ENCODE results near the gene PLA2G2D. TPM values are rescaled to one million over a fixed set of nuclear protein-coding genes. Genes with fewer than 3 reads are reported as not detected.
A peak's percentile ranks its signal among the peaks of the same experiment; 100 is the strongest.

PLA2G2D gene, protein sequence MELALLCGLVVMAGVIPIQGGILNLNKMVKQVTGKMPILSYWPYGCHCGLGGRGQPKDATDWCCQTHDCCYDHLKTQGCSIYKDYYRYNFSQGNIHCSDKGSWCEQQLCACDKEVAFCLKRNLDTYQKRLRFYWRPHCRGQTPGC
- total RNA-seq, result not detected

DNA sequence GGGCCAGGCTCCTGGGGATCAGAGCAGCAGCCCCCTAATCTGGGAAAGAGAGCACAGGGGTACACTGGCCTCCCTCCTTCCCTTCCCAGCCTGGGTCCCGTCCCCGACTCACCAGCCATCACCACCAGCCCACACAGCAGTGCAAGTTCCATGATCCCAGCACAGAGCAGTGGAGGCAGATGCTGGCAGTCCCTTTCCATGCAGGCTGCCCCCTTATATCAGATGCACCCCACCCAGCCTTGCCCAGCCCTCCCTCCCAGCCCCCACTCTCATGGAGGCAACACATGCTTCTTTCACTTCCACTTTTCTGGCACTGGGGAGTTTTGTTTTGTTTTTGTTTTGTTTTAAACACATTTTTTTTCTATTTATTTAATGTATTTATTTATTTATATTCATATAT is at the start of gene PLA2G2D:
TSS of gene PLA2G2D (minus strand) at position 190 of the 400 bp plus-strand sequence. CDS start at position 152, 38 bp downstream.
- H3K36me3 Mint-ChIP-seq, result no peaks in the 10 kb centered on the region
- ATAC-seq, result no peak

DNA sequence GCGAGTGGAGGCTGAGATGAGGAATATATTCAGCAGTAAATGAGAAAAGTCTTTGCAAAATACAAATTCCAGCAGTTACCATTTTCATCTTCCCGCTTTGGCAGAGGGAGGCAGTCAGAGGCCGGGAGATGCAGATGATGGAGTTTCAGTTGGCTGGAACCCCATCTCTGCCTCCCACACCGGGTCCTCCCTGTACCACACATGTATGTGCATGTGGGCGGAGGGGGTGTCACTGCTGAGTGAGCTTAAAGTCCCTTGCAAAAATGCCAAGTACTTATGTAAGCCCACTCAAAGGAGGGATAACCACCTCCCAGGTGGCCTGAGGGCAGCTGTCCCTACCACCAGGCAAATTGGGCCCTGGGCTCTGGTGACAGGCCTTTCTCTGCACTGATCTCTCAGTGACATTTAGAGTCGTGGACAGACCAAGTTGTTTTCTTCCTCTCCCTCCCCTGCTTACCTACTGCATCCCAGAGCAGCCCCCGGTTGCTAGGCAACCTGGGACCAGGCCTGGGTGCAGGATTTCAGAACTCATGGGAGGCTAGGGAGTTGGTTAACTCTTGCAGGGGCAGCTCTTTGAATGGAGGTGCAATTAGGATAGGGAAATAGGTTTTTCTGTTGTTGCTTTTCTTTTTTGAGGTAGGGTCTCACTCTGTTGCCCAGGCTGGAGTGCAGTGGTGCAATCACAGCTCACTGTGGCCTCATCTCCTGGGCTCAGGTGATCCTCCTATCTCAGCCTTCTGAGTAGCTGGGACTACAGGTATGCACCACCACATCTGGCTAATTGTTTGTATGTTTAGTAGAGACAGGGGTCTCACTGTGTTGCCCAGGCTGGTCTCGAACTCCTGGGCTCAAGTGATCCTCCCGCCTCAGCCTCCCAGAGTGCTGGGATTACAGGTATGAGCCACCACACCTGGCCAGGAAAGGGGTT is 49.5 kb upstream of the PLA2G2D start:
- peaks cover 10 to 11% of the 10 kb centered on the region in 2 donors for H3K9me3 Mint-ChIP-seq
- no peak overlapping the region for H3K27ac Mint-ChIP-seq
- no peak for ATAC-seq

More for the DNA sequence above, at the start of gene PLA2G2D:
- Mint-ChIP-seq H3K27ac (no peak within 1 kb of the TSS), H3K9me3 (no peaks in the 10 kb centered on the region)
- no peak for DNase-seq (ENCODE audit: low spot score in 2 of 2)

DNA sequence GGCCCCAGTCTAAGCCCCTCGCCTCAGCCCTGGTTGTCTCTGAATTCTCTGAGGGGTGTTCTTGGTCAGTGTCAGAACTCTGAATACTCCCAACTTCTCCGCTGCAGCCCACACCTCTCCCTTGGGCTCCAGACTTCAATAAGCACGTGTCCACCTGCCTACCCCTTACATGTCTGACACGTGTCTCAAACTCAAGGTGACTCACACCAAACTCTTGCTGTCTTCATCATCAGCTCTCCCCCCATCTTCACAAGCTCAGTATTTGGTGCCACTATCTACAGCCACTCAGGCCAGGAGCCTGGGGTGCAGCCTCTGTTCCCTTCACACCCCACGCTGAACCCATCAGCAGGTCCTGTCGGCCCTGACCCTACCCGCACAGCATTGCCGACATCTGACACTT is 47.8 kb upstream of the PLA2G2D start:
- H3K36me3 Mint-ChIP-seq, result peaks cover 9 to 21% of the 10 kb centered on the region in 2 donors
- peaks cover 10 to 18% of the 10 kb centered on the region in 2 donors for H3K9me3 Mint-ChIP-seq
- H3K27ac Mint-ChIP-seq, result no peak overlapping the region
- ATAC-seq (no peak), DNase-seq (ENCODE audit: low spot score in 2 of 2) (no peak)

More for the DNA sequence above, 49.5 kb upstream of the PLA2G2D start:
- peaks cover 9 to 10% of the 10 kb centered on the region in 2 donors for H3K36me3 Mint-ChIP-seq
- DNase-seq (ENCODE audit: low spot score in 2 of 2), result no peak

DNA sequence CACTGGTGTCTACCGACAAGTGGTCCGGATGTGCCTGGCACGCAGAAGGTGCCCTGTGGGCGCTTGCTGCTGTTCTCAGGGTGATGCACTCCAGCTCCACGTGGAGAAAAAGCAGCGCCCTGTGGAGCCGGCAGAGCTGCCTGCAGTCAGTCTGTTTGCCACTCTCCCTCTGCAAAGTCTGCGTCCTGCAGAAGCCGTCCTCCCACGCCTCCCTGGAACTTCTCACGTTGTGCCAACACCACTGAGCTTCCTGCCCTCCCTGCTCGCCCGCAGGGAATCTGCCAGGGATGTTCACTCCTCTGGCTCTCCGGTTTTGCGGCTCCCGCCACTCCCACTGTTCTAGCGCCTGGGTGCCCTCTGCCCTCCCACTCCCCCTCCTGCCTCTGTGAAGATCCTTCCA is 46.7 kb upstream of the PLA2G2D start:
- Mint-ChIP-seq H3K9me3 (peaks cover 10 to 18% of the 10 kb centered on the region in 2 donors), H3K36me3 (peaks cover 9 to 29% of the 10 kb centered on the region in 2 donors), H3K27ac (no peak overlapping the region)
- ATAC-seq (no peak), DNase-seq (ENCODE audit: low spot score in 2 of 2) (no peak)

DNA sequence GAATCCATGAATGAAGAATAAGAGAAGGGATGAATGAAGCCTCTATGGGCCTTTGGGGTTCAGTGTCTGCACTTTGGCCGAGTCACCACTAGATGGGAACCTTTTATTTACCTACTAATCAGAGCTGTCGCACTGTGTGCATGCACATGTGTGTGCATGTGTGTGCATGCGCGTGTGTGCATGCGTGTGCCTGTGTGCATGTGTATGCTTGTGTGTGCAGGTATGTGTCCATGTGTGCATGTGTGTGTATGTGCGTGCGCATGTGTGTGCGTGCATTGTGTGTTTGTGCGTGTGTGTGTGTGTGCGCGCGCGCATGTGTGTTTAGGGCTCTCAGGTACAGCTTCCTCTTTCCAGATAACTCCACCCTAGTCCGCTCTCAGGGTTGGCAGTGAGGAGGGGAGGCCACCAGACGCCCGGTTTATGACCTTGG is 46.2 kb upstream of the PLA2G2D start:
- ATAC-seq, result peak in 1 of 2 donors; percentile 65
- peaks cover 12 to 33% of the 10 kb centered on the region in 2 donors for H3K36me3 Mint-ChIP-seq

DNA sequence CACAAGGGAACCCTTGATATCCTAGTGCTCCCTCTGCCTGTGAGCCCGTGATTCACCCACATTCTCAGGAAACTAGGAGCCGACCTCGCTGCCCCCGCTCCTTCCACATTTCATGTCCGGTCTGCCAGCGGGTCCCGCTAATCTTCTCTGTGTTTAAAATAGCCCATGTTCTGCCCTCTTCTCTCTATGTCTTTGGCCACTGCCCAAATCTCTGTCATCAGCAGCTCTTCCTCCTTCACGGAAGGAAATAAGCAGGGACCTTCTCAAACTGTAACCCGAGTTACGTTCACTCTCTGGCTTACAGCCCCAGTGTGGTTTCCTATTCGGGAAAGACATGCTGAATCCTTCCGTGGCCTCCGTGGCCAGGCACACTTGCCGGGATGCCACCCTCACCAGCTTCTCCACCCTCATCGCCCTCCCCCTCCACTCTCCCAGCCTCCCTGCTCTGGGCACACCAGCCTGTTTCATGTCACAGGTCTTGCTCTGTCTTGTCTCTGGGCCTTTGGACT is 45.4 kb upstream of the PLA2G2D start:
- DNase-seq (ENCODE audit: low spot score in 2 of 2) (no peak), ATAC-seq (no peak)
- Mint-ChIP-seq H3K27ac (no peak overlapping the region), H3K36me3 (peaks cover 15 to 36% of the 10 kb centered on the region in 2 donors), H3K9me3 (peaks cover 10 to 23% of the 10 kb centered on the region in 2 donors)

More for the DNA sequence above, 46.2 kb upstream of the PLA2G2D start:
- Mint-ChIP-seq H3K27ac (no peak overlapping the region), H3K9me3 (peaks cover 10 to 20% of the 10 kb centered on the region in 2 donors)
- no peak for DNase-seq (ENCODE audit: low spot score in 2 of 2)

DNA sequence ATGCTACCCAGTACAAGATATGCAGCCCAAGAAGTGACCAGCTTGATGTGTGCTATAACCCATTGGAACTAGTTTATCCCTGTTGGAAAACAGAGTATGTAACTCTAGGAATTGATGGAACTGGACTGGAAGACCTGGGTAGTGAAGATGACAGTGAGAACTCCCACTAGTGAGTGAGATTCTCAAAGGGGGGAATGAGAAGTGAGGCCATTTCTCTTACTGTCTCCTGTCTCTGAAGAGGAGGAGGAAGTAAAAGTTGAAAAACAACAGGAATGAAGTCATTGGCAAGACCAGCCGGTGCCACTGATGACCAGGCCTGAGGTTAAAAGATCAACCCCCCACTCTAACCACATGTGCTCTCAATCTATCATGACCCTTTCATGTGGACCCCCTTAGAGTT is 40.7 kb upstream of the PLA2G2D start:
- peaks cover 12 to 32% of the 10 kb centered on the region in 2 donors for H3K36me3 Mint-ChIP-seq
- peaks cover 5 to 19% of the 10 kb centered on the region in 2 donors for H3K9me3 Mint-ChIP-seq

DNA sequence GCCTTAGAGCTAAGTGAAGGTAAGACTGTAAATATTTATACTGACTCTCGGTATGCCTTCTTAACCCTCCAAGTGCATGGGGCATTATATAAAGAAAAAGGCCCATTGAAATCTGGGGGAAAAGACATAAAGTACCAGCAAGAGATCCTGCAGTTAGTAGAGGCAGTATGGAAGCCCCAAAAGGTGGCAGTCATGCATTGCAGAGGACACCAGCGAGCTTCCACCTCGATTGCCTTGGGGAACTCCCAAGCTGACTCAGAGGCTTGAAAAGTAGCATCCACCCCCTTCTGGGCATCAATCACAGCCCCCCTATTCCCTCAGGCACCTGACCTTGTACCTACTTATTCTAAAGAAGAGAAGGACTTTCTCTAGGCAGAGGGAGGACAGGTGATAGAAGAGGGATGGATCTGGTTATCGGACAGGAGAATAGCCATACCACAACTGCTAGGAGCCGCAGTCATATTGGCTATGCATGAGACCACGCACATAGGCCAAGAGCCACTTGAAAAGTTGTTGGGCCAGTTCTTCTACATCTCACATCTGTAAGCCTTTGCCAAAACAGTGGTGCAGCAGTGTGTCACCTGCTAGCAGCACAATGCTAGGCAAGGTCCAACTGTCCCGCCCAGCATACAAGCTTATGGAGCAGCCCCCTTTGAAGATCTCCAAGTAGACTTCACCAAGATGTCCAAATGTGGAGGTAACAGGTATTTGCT is 39.2 kb upstream of the PLA2G2D start:
- ATAC-seq, result no peak
- H3K9me3 Mint-ChIP-seq, result peaks cover 0 to 14% of the 10 kb centered on the region in 2 donors
- no peak overlapping the region for H3K27ac Mint-ChIP-seq
- DNase-seq (ENCODE audit: low spot score in 2 of 2), result no peak
- peaks cover 7 to 26% of the 10 kb centered on the region in 2 donors for H3K36me3 Mint-ChIP-seq

More for the DNA sequence above, 40.7 kb upstream of the PLA2G2D start:
- ATAC-seq (no peak), DNase-seq (ENCODE audit: low spot score in 2 of 2) (no peak)
- no peak overlapping the region for H3K27ac Mint-ChIP-seq

DNA sequence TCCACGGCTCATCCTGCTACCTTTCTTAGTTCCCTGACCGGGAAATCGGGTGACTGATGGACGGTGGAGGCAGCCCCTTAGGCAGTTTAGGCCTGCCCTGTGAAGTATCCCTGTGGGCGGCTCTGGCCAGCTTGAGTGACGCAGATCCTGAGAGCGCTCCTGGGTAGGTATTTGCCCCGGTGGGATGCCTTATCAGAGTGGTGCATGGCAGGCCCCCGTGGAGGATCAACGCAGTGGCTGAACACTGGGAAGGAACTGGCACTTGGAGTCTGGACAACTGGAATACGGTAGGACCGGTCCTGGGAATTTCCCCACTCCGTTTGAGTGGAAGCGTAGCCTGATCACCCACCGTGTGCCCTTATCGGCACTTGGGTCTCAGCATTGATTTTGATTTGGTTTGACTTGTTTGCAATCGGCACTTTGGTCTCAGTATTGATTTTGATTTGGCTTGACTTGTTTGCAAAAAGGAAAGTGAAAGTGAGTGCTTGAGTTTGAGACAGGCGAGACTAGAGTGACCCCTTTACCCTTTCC is 35.0 kb upstream of the PLA2G2D start:
- no peaks in the 10 kb centered on the region for H3K36me3 Mint-ChIP-seq
- ATAC-seq, result no peak
- DNase-seq (ENCODE audit: low spot score in 2 of 2), result no peak
- H3K9me3 Mint-ChIP-seq, result peaks cover 0 to 3% of the 10 kb centered on the region in 2 donors
- peak overlapping the region in 1 of 2 donors; percentile 74 for H3K27ac Mint-ChIP-seq

DNA sequence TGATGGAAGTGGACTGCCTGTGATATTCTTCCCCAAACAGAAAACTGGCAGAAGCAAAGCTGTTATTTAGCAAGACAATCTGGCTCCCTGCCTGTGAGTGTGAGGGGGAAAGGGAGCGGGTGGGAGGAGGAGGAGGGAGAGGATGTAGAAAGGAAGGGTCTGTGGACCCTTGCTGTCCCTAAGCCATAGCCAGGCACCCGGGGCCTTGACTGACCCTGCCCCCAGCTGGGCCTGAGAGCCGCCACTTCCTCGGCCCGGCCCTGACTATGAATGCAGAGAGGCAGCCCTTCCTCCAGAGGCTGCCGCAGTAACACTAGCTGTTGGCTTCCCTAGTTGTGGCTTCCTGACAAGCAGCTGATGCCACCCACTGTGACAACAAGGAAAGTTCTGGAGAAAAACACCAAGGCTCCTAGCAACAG is 33.7 kb upstream of the PLA2G2D start:
- ATAC-seq (no peak), DNase-seq (ENCODE audit: low spot score in 2 of 2) (no peak)
- Mint-ChIP-seq H3K36me3 (no peaks in the 10 kb centered on the region), H3K9me3 (no peaks in the 10 kb centered on the region), H3K27ac (no peak overlapping the region)

DNA sequence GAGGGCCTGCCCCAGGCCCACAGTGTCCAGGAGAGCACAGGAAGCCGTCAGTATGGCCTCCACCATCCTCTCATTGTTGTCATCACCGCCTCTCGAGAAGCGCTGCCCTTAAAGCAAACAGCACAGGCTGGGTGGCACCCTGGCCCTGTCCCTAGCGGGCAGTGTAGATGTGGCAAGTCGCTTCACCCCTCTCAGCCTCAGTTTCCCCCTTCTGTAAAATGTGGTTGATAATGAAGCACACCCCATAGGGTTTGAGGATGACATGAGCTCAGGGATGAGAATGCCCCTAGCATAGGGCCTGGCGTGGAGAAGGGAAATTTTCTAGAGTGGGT is 33.2 kb upstream of the PLA2G2D start:
- no peaks in the 10 kb centered on the region for H3K36me3 Mint-ChIP-seq
- ATAC-seq (peak in 1 of 2 donors; percentile 34), DNase-seq (ENCODE audit: low spot score in 2 of 2) (no peak)
- H3K9me3 Mint-ChIP-seq, result no peaks in the 10 kb centered on the region
- peak overlapping the region in 1 of 2 donors; percentile 65 for H3K27ac Mint-ChIP-seq

DNA sequence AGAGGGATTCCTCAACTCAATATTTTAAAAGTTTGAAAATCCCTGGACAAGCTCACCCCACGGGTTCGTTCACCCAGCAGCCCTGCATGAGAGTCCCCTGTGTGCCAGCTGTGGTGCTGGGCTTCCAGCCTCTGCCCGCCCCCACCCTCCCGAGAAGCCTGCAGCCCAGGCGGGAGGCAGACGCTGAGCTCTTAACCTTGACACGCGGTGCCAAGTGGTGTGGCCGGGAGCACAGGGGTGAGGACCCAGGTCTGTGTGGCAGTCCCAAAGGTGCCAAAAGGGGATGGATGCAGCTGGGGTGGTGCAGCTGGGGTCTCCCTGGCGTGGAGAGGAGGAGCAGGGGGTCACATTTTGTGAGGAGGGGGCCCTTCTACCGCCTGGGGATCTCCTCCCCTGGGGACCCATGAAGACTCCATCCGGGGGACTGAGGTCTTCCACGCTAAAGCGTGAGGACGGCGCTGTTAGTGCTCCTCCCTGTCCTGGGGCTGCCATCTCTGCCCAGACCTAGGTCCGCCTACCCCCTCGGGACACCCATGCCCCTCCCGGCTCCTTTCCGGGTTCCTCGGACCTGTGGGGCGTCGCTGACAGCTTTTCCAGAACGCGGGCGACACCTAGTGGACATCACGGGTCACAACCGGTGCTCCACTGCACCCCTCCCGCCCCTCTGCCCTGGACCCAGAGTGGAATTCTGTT is 32.7 kb upstream of the PLA2G2D start:
- peak overlapping the region; percentile 7 to 65 for H3K27ac Mint-ChIP-seq
- DNase-seq (ENCODE audit: low spot score in 2 of 2), result peak; percentile 80 to 83

DNA sequence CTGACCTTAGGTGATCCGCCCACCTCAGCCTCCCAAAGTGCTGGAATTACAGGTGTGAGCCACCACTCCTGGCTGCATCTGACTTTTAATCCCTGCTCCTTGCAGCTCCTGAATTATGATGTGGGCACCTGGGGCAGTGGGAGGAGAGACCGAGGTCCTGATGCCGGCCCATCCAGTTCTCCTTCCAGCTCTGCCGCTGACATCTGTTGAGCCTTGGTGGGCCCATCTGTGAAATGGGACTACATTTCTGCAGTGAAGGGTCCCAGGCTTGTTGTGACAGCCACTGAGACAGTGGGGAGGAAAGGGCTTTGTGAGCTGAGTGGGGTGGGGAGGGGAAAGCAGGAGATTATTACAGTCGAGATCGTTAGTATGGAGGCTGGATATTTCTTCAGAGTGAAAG is 31.6 kb upstream of the PLA2G2D start:
- DNase-seq (ENCODE audit: low spot score in 2 of 2) (no peak), ATAC-seq (no peak)
- Mint-ChIP-seq H3K36me3 (no peaks in the 10 kb centered on the region), H3K27ac (no peak overlapping the region), H3K9me3 (no peaks in the 10 kb centered on the region)

More for the DNA sequence above, 32.7 kb upstream of the PLA2G2D start:
- H3K9me3 Mint-ChIP-seq, result no peaks in the 10 kb centered on the region
- H3K36me3 Mint-ChIP-seq, result no peaks in the 10 kb centered on the region
- ATAC-seq, result peak; percentile 94 to 95

DNA sequence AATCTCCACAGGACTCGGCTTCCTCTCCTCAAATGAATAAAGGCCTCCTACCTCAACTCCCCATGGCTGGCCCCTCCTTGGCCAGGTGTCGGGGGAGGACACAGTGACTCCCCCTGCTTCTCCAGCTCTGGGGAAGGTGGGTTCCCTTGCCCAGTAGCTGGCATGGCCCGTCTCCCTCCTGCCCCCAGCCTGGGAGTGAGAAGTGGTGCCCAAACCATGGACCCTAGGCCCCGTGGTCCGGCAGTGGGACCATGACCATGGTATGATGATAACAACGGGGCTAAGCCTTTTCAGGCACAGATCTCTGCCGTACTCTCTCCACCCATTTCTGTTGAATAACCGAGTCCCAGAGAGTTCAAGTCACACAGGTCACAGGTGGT is 31.0 kb upstream of the PLA2G2D start:
- no peak for ATAC-seq
- no peak for DNase-seq (ENCODE audit: low spot score in 2 of 2)
- Mint-ChIP-seq H3K36me3 (no peaks in the 10 kb centered on the region), H3K9me3 (no peaks in the 10 kb centered on the region), H3K27ac (no peak overlapping the region)

DNA sequence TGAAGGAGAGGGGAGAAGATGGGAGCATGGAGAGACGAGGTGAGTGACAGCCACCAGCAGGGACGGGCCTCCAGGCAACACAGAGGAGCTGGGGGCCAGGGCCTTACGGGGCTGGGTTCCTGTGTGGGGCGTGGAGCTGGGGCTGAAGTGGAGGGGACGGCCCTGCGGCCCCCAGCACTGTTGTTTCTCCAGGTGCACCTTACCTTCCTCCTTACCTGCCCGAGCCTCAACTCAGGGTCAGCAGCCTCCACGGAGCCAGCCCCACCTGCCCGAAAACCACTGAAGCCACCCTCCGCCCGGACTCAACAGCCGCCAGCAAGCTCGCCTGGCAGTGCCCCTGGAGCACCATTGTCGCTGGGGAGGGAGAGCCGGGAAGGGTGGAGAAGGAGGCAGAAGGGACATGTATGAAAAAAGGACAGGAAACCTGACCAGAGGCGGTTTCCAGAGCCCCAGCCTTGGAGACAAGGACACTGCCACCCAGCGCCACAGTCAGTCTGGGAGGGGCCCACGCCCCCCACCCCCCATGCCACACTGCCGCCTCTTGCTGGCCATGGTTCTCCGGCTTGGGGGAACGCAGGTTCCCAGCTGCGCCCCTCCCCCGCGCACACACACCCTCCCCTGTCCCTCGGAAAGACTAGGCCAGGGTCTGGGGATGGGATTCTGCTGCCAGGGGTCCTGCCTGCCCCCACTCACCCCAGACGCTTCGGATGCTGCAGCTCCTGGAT is 30.4 kb upstream of the PLA2G2D start:
- no peak overlapping the region for H3K27ac Mint-ChIP-seq
- H3K9me3 Mint-ChIP-seq, result no peaks in the 10 kb centered on the region
- no peaks in the 10 kb centered on the region for H3K36me3 Mint-ChIP-seq
- DNase-seq (ENCODE audit: low spot score in 2 of 2), result no peak
- ATAC-seq, result no peak

Measured in activated naive CD4-positive, alpha-beta T cell treated with anti-CD3 and anti-CD28 coated beads, Interleukin-2, amount 50 U/mL, for 72 hours (primary cell).